ENCODE results near the gene FSTL1. TPM values are rescaled to one million over a fixed set of nuclear protein-coding genes. Genes with fewer than 3 reads are reported as not detected.

The FSTL1 gene
- total and polyA plus RNA-seq, 4 experiments from 2014 or later: 0.47 TPM; not detected in 3

DNA sequence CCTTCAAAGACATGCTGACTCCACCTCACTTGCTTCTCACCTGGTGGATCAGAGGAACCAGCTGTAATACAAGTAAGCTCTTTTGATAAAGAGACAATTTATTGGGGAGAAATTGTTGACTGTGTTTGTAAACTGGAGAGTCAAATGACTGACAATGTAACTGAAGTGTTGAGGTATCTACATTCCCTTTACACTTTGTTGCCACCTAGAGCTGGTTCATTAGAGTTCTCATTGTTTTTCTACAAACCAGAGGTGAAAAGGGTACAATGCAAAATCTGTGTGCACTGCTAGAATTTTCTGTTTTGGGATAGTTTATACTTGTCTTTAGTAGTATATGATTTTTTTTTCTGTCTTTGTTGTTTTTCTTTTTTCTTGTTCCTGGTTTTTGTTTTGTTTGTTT is 93.0 kb downstream of the FSTL1 start:
- Mint-ChIP-seq H3K36me3 (no peaks in the 10 kb centered on the region), H3K27ac (peak overlapping the region in 1 of 7 donors; percentile 30), H3K9me3 (no peaks in the 10 kb centered on the region), H3K4me1 (no peaks in the 10 kb centered on the region), H3K27me3 (peaks cover 2 to 13% of the 10 kb centered on the region in 2 donors), H3K4me3 (no peak overlapping the region)
- intact Hi-C loops (cut with micrococcal nuclease): loop anchor here (1.0 kb wide), 1 partner anchor 114 kb away; no protein-coding TSS in a partner anchor
- H3K36me3 ChIP-seq (ENCODE audit: insufficient read depth, low read length): no peaks in the 10 kb centered on the region
- no peaks in the 10 kb centered on the region for H3K27me3 ChIP-seq (ENCODE audit: insufficient read depth, low read length)
- DNase-seq: no peak
- CTCF ChIA-PET (ENCODE audit: partially characterized antibody): interaction anchor here (0.6 to 3.2 kb wide), 7 partner anchors 9 to 467 kb away, joined by 3 to 22 read pairs (median 5); partner anchors contain the start of gene LRRC58
- H3K4me1 ChIP-seq (ENCODE audit: insufficient read depth, low read length): no peaks in the 10 kb centered on the region
- no peak overlapping the region for H3K27ac ChIP-seq (ENCODE audit: low read depth, low read length)
- H3K4me3 ChIP-seq (ENCODE audit: low read length in 2 of 2): no peak overlapping the region
- no peaks in the 10 kb centered on the region for H3K9me3 ChIP-seq (ENCODE audit: control insufficient read depth in 1 of 2, low read length in 2 of 2)
- POLR2A ChIA-PET (ENCODE audit: partially characterized antibody): interaction anchor here (0.8 kb wide), 1 partner anchor 9 kb away, joined by 4 read pairs; the partner anchor contains the start of gene LRRC58

DNA sequence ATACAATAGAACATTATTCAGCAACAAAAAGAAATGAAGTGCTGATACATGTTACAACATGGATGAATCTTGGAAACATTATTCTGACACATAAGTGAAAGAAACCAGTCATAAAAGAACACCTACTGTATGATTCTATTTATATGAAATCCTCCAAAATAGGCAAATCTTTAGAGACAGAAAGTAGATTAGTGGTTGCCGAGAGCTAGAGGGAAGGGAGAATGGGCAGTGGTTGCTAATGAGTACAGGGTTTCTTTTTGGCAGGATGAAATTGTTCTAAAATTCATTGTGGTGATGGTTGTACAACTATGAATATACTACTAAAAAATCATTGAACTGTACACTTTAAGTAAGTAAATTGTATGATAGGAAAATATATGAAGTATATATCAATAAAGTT is 95.3 kb downstream of the FSTL1 start:
- H3K9me3 Mint-ChIP-seq: no peaks in the 10 kb centered on the region
- no peaks in the 10 kb centered on the region for H3K4me1 Mint-ChIP-seq
- H3K4me1 ChIP-seq (ENCODE audit: insufficient read depth, low read length): no peaks in the 10 kb centered on the region
- H3K27me3 ChIP-seq (ENCODE audit: insufficient read depth, low read length): no peaks in the 10 kb centered on the region
- no peak overlapping the region for H3K4me3 ChIP-seq (ENCODE audit: low read length in 2 of 2)
- intact Hi-C loops (cut with micrococcal nuclease): no loop called here
- no peaks in the 10 kb centered on the region for H3K36me3 Mint-ChIP-seq
- H3K27me3 Mint-ChIP-seq: peaks cover 3 to 6% of the 10 kb centered on the region in 2 donors
- no peak for DNase-seq
- POLR2A ChIA-PET (ENCODE audit: partially characterized antibody): no interaction called here
- no peak overlapping the region for H3K4me3 Mint-ChIP-seq
- CTCF ChIA-PET (ENCODE audit: partially characterized antibody): interaction anchor here (0.6 to 2.6 kb wide), 2 partner anchors 22 to 62 kb away, joined by 3 to 11 read pairs; no protein-coding TSS in a partner anchor
- H3K27ac Mint-ChIP-seq: no peak overlapping the region
- H3K9me3 ChIP-seq (ENCODE audit: control insufficient read depth in 1 of 2, low read length in 2 of 2): no peaks in the 10 kb centered on the region
- H3K36me3 ChIP-seq (ENCODE audit: insufficient read depth, low read length): no peaks in the 10 kb centered on the region
- no peak overlapping the region for H3K27ac ChIP-seq (ENCODE audit: low read depth, low read length)

DNA sequence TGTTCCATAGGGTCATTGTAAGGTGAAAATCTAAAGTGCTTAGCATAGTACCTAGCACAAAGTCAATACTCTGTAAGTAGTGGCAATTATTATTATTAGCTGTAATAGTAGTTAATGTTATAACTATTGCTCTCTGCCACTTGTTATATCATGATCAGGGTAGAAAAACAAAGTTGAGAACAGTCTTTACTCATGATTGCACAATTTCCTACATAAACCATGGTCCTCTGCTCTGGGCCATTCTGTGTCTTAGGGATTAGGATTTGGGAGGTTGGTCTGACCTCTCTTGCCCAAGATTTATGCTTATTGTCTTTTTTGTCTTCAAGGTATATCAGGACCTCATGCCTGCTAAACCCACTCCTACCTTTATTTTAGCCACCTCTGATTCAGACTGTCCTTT is 97.3 kb downstream of the FSTL1 start:
- ChIA-PET POLR2A (ENCODE audit: partially characterized antibody) (no interaction called here), CTCF (ENCODE audit: partially characterized antibody) (interaction anchor here (2.6 kb wide), 1 partner anchor 64 kb away, joined by 11 read pairs; no protein-coding TSS in a partner anchor)
- H3K27me3 Mint-ChIP-seq: peaks cover 2 to 6% of the 10 kb centered on the region in 2 donors
- no peak overlapping the region for H3K27ac Mint-ChIP-seq
- H3K36me3 ChIP-seq (ENCODE audit: insufficient read depth, low read length): no peaks in the 10 kb centered on the region
- no peak overlapping the region for H3K27ac ChIP-seq (ENCODE audit: low read depth, low read length)
- intact Hi-C loops (cut with micrococcal nuclease): no loop called here
- H3K4me1 Mint-ChIP-seq: peaks cover 2 to 8% (median 5%) of the 10 kb centered on the region in 4 donors
- H3K4me3 Mint-ChIP-seq: no peak overlapping the region
- H3K9me3 Mint-ChIP-seq: no peaks in the 10 kb centered on the region
- no peak for DNase-seq
- peaks cover 6% of the 10 kb centered on the region for H3K4me1 ChIP-seq (ENCODE audit: insufficient read depth, low read length)
- no peaks in the 10 kb centered on the region for H3K27me3 ChIP-seq (ENCODE audit: insufficient read depth, low read length)
- no peaks in the 10 kb centered on the region for H3K9me3 ChIP-seq (ENCODE audit: control insufficient read depth in 1 of 2, low read length in 2 of 2)
- no peak overlapping the region for H3K4me3 ChIP-seq (ENCODE audit: low read length in 2 of 2)
- no peaks in the 10 kb centered on the region for H3K36me3 Mint-ChIP-seq

DNA sequence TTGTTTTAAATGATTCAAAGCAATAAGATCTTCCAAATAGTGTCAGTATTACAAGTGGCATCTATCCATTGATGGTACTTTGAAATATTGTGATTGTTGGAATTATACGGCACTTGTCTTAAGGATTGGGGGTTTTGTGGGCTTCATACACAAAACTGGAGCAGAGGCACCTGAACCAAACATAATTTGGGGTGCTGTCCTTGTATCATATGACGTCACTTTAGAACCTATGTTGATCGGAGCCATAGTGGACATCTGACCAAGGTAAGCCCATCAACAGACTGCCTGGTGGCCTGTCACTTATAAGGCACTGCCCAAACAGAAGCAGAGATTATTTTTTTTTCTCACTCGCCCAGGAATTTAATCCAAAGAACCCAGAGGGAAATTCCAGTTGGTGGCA is 98.8 kb downstream of the FSTL1 start:
- intact Hi-C loops (cut with micrococcal nuclease): no loop called here
- Histone ChIP-seq H3K4me3 (ENCODE audit: low read length in 2 of 2) (no peak overlapping the region), H3K4me1 (ENCODE audit: insufficient read depth, low read length) (peaks cover 18% of the 10 kb centered on the region), H3K27ac (ENCODE audit: low read depth, low read length) (no peak overlapping the region), H3K27me3 (ENCODE audit: insufficient read depth, low read length) (no peaks in the 10 kb centered on the region), H3K36me3 (ENCODE audit: insufficient read depth, low read length) (no peaks in the 10 kb centered on the region), H3K9me3 (ENCODE audit: control insufficient read depth in 1 of 2, low read length in 2 of 2) (no peaks in the 10 kb centered on the region)
- ChIA-PET POLR2A (ENCODE audit: partially characterized antibody) (no interaction called here), CTCF (ENCODE audit: partially characterized antibody) (interaction anchor here (1.5 to 4.5 kb wide), 2 partner anchors 65 to 207 kb away, joined by 3 to 21 read pairs; no protein-coding TSS in a partner anchor)
- peaks cover 13 to 21% (median 17%) of the 10 kb centered on the region in 4 donors for H3K4me1 Mint-ChIP-seq
- no peak for DNase-seq
- H3K9me3 Mint-ChIP-seq: no peaks in the 10 kb centered on the region
- H3K27ac Mint-ChIP-seq: no peak overlapping the region
- peaks cover 2% of the 10 kb centered on the region in 2 donors for H3K27me3 Mint-ChIP-seq
- H3K36me3 Mint-ChIP-seq: peaks cover 0 to 5% of the 10 kb centered on the region in 2 donors
- H3K4me3 Mint-ChIP-seq: no peak overlapping the region

DNA sequence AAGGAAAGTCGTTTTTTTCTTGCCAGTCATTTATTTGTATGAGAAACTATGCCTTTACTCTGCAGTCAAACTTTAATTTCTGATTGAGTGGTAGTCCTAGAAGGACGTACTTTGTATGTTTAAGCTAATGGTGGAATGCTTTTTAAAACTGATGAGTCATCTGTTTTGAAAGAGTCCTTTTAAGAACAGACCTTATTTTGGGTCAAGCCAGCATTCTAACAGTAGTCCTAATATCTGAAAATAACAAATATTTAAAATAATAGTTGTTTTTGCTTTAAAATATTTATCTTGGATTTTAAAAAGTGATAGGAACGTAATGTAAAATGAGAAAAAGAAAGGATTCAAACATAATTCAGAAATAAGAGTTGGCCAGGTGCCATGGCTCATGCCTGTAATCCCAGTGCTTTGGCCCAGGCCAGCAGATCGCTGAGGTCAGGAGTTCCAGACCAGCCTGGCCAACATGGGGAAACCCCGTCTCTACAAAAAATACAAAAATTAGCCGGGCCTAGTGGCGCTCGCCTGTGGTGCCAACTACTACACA is 100.3 kb downstream of the FSTL1 start:
- H3K9me3 ChIP-seq (ENCODE audit: control insufficient read depth in 1 of 2, low read length in 2 of 2): no peaks in the 10 kb centered on the region
- no peak for DNase-seq
- CTCF ChIA-PET (ENCODE audit: partially characterized antibody): interaction anchor here (0.8 to 4.5 kb wide), 3 partner anchors 67 to 107 kb away, joined by 4 to 21 read pairs (median 6); no protein-coding TSS in a partner anchor
- Mint-ChIP-seq H3K4me1 (peaks cover 23 to 37% (median 30%) of the 10 kb centered on the region in 4 donors), H3K27me3 (peaks cover 2% of the 10 kb centered on the region in 2 donors), H3K9me3 (no peaks in the 10 kb centered on the region), H3K27ac (peak overlapping the region in 1 of 7 donors; percentile 88), H3K36me3 (peaks cover 0 to 8% of the 10 kb centered on the region in 2 donors), H3K4me3 (peak overlapping the region in 6 of 8 donors; percentile 15 to 93 (median 56))
- H3K27me3 ChIP-seq (ENCODE audit: insufficient read depth, low read length): no peaks in the 10 kb centered on the region
- POLR2A ChIA-PET (ENCODE audit: partially characterized antibody): interaction anchor here (1.0 to 3.8 kb wide), 4 partner anchors 208 to 887 kb away, joined by 3 to 47 read pairs (median 16); partner anchors contain the start of genes GSK3B, GTF2E1, RABL3 and TMEM39A
- no peaks in the 10 kb centered on the region for H3K36me3 ChIP-seq (ENCODE audit: insufficient read depth, low read length)
- intact Hi-C loops (cut with micrococcal nuclease): no loop called here
- no peak overlapping the region for H3K27ac ChIP-seq (ENCODE audit: low read depth, low read length)
- H3K4me1 ChIP-seq (ENCODE audit: insufficient read depth, low read length): peaks cover 33% of the 10 kb centered on the region
- no peak overlapping the region for H3K4me3 ChIP-seq (ENCODE audit: low read length in 2 of 2)

DNA sequence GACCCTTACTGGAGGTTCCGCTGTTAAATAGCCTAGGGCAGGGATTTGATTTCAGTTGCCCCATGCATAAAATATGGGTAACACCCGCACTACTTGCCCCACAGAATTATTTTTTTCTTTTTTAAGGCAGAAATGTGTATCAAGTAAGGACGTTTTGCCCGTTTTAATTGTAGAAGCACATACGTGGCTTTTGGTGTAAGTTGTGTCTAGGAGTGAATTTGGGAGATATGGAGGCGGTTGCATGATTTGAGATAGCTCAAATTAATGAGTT is 101.0 kb downstream of the FSTL1 start:
- H3K27me3 ChIP-seq (ENCODE audit: insufficient read depth, low read length): no peaks in the 10 kb centered on the region
- POLR2A ChIA-PET (ENCODE audit: partially characterized antibody): interaction anchor here (0.8 to 3.8 kb wide), 13 partner anchors 9 to 887 kb away, joined by 3 to 47 read pairs (median 7); partner anchors contain the start of genes GSK3B, GTF2E1, NDUFB4 and RABL3
- no peaks in the 10 kb centered on the region for H3K9me3 Mint-ChIP-seq
- peak overlapping the region; percentile 88 to 95 (median 93) for H3K4me3 Mint-ChIP-seq
- intact Hi-C loops (cut with micrococcal nuclease): loop anchor here (1.0 to 10.0 kb wide), 8 partner anchors 67 to 885 kb away; partner anchors contain the start of genes COX17, GSK3B, GTF2E1 and NDUFB4
- H3K27me3 Mint-ChIP-seq: peaks cover 2% of the 10 kb centered on the region in 2 donors
- H3K27ac Mint-ChIP-seq: peak overlapping the region; percentile 87 to 96 (median 92)
- no peaks in the 10 kb centered on the region for H3K9me3 ChIP-seq (ENCODE audit: control insufficient read depth in 1 of 2, low read length in 2 of 2)
- CTCF ChIA-PET (ENCODE audit: partially characterized antibody): interaction anchor here (0.8 to 4.5 kb wide), 8 partner anchors 8 to 1125 kb away, joined by 3 to 21 read pairs (median 5); no protein-coding TSS in a partner anchor
- DNase-seq: no peak
- peaks cover 30 to 44% (median 37%) of the 10 kb centered on the region in 4 donors for H3K4me1 Mint-ChIP-seq
- peaks cover 40% of the 10 kb centered on the region for H3K4me1 ChIP-seq (ENCODE audit: insufficient read depth, low read length)
- H3K36me3 Mint-ChIP-seq: peaks cover 0 to 10% of the 10 kb centered on the region in 2 donors
- no peaks in the 10 kb centered on the region for H3K36me3 ChIP-seq (ENCODE audit: insufficient read depth, low read length)
- H3K27ac ChIP-seq (ENCODE audit: low read depth, low read length): peak overlapping the region; percentile 77
- peak overlapping the region; percentile 67 for H3K4me3 ChIP-seq (ENCODE audit: low read length in 2 of 2)
